Sigmoid colon (tissue), 7 donors: ENCODE data around the gene ASB8. TPM values are rescaled to one million over a fixed set of nuclear protein-coding genes. Genes with fewer than 3 reads are reported as not detected.

ENCODE experiments used
- DNase-seq: peaks from one replicate; pipeline ENCODE4 v3.0.0-alpha.2; 2019
- H3K27ac ChIP-seq, 4 donors: fragments of 200-600 bp; sonication (generic); one replicate each; pipeline ENCODE4 v1.5.1; 2016 to 2019; ENCODE audit warnings: mild to moderate bottlenecking in 1 of 4
- H3K27me3 ChIP-seq, 3 donors: fragments of 200-600 bp; sonication (generic); one replicate each; pipeline ENCODE4 v1.5.1; 2019; ENCODE audit warnings: mild to moderate bottlenecking in 1 of 3
- H3K36me3 ChIP-seq, 4 donors: fragments of 200-600 bp; sonication (generic); one replicate each; pipeline ENCODE4 v1.5.1; 2016 to 2019
- H3K4me1 ChIP-seq, 4 donors: fragments of 200-600 bp; sonication (generic); one replicate each; pipeline ENCODE4 v1.5.1; 2017 to 2019
- H3K4me3 ChIP-seq, 4 donors: fragments of 200-600 bp; sonication (generic); one replicate each; pipeline ENCODE4 v1.5.1; 2017 to 2019; ENCODE audit warnings: mild to moderate bottlenecking in 2 of 4, moderate library complexity in 1 of 4
- H3K9me3 ChIP-seq, 4 donors: fragments of 200-600 bp in 3 of 4; sonication (generic) in 3 of 4; one replicate each; pipeline versions ENCODE4 v1.5.1 to v1.6.1; 2013 to 2019
- EP300 ChIP-seq, 4 donors: sonication (generic); formaldehyde crosslinking; IDR thresholded peaks; one replicate each; pipeline ENCODE4 v1.6.1; 2017; ENCODE audit warnings: antibody characterized with exemption in 4 of 4
- POLR2A ChIP-seq, 2 donors: fragments of 450-650 bp; IDR thresholded peaks; one replicate each; pipeline ENCODE4 v1.6.1; 2016; ENCODE audit warnings: antibody characterized with exemption in 2 of 2, mild to moderate bottlenecking in 2 of 2, moderate library complexity in 2 of 2
- POLR2AphosphoS5 ChIP-seq, 4 donors: sonication (generic); formaldehyde crosslinking; IDR thresholded peaks; one replicate each; pipeline ENCODE4 v1.6.1; 2017; ENCODE audit warnings: antibody characterized with exemption in 4 of 4
- WGBS, 2 donors: extraction: QIAGEN DNeasy Blood & Tissue Kit; methylation state at CpG; one replicate each; pipeline ENCODE4 v1.1.7; 2013; 5-methylcytosine and 5-hydroxymethylcytosine counted together
- intact Hi-C: fragments of 100-400 bp; cut with DNase I; formaldehyde crosslinking; loops from one replicate; pipeline ENCODE4 v1.15.1; 2023
- polyA plus RNA-seq, 3 donors: library from polyadenylated mRNA; stranded (reverse); fragments of 200-250 nt; gene quantifications; one replicate each; pipeline ENCODE4 v1.2.3, GENCODE V29; 2013
- total RNA-seq, 4 donors: library from RNA; depleted of rRNA; stranded (reverse); fragments of >200 nt; gene quantifications; one replicate each; pipeline ENCODE4 v1.1.0, GENCODE V29; 2016
- TF ChIP-seq, protein P1 (sequence below), 4 experiments: fragments of 450-650 bp in 3 of 4; fragments of 200-600 bp in 1 of 4; IDR thresholded peaks; one replicate each; pipeline ENCODE4 v1.5.1; 2016 to 2019; ENCODE audit warnings: antibody characterized with exemption in 4 of 4, mild to moderate bottlenecking in 3 of 4, moderate library complexity in 2 of 4
- donor health status: healthy with polysubstance abuse.
- donor health status: Bipolar disorder and iron deficiency.
- donor health status: healthy.

ASB8 gene
- total and polyA plus RNA-seq, 7 donors: 20.6 to 64.3 (median 35.6) TPM

- Histone ChIP-seq H3K27ac (no peak overlapping the region), H3K4me3 (no peak overlapping the region), H3K27me3 (peaks cover 5 to 29% (median 11%) of the 10 kb centered on the region in 3 donors), H3K4me1 (no peaks in the 10 kb centered on the region), H3K9me3 (no peaks in the 10 kb centered on the region), H3K36me3 (no peaks in the 10 kb centered on the region)
- no peak for DNase-seq
- 62 to 64% methylated on average over 3 of the region's 3 CpGs for WGBS, 2 donors
- intact Hi-C loops: no loop called here
- TF ChIP-seq, protein P1, sequence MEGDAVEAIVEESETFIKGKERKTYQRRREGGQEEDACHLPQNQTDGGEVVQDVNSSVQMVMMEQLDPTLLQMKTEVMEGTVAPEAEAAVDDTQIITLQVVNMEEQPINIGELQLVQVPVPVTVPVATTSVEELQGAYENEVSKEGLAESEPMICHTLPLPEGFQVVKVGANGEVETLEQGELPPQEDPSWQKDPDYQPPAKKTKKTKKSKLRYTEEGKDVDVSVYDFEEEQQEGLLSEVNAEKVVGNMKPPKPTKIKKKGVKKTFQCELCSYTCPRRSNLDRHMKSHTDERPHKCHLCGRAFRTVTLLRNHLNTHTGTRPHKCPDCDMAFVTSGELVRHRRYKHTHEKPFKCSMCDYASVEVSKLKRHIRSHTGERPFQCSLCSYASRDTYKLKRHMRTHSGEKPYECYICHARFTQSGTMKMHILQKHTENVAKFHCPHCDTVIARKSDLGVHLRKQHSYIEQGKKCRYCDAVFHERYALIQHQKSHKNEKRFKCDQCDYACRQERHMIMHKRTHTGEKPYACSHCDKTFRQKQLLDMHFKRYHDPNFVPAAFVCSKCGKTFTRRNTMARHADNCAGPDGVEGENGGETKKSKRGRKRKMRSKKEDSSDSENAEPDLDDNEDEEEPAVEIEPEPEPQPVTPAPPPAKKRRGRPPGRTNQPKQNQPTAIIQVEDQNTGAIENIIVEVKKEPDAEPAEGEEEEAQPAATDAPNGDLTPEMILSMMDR (IDR thresholded peaks at IDR 0.05): no peak
- no peak for TF ChIP-seq EP300 (IDR thresholded peaks at IDR 0.05)
- no peak for TF ChIP-seq POLR2A (IDR thresholded peaks at IDR 0.05)
- TF ChIP-seq POLR2AphosphoS5 (IDR thresholded peaks at IDR 0.05): no peak
These were observed 18.5 kb upstream of the ASB8 start for GRCh38 chr12:48175613-48176416.

DNA sequence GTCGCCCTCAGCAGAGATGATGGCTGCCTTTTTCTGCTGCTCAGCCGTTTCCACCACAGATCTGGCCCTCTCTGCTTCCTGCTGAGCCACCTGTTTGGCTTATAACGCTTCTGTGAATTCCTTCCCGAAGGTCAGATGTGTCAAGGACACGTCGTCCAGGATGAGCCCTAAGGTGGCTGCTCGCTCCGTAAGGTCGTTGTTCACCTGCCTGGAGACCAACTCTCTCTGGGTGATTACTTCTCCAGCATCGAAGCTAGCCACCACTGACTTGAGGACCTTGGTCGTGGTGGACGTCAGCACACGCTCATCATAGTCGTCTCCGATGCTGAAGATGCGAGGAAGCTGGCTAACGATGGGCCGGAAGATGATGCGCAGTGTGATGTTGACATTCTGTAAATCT is 11.7 kb upstream of the ASB8 start:
- no peaks in the 10 kb centered on the region for H3K27me3 ChIP-seq
- DNase-seq: no peak
- intact Hi-C loops: loop anchor here (10.0 kb wide), 1 partner anchor 204 kb away; the partner anchor contains the start of gene TMEM106C
- TF ChIP-seq, protein P1 (IDR thresholded peaks at IDR 0.05): no peak
- TF ChIP-seq EP300 (IDR thresholded peaks at IDR 0.05): no peak
- no peaks in the 10 kb centered on the region for H3K4me1 ChIP-seq
- 89 to 91% methylated on average over 19 of the region's 19 CpGs for WGBS, 2 donors
- no peak overlapping the region for H3K4me3 ChIP-seq
- no peaks in the 10 kb centered on the region for H3K9me3 ChIP-seq
- H3K36me3 ChIP-seq: no peaks in the 10 kb centered on the region
- H3K27ac ChIP-seq: no peak overlapping the region

- Histone ChIP-seq H3K4me3 (no peak overlapping the region), H3K36me3 (no peaks in the 10 kb centered on the region), H3K27me3 (no peaks in the 10 kb centered on the region), H3K9me3 (no peaks in the 10 kb centered on the region), H3K4me1 (no peaks in the 10 kb centered on the region), H3K27ac (no peak overlapping the region)
- no peak for DNase-seq
- TF ChIP-seq, protein P1 (IDR thresholded peaks at IDR 0.05): peak; percentile 54 to 86 (median 74)
- TF ChIP-seq POLR2AphosphoS5 (IDR thresholded peaks at IDR 0.05): no peak
- WGBS, 2 donors: 7 to 23% methylated on average over 2 of the region's 2 CpGs
- intact Hi-C loops: loop anchor here (10.0 kb wide), 1 partner anchor 201 kb away; the partner anchor contains the start of gene TMEM106C
These were observed 8.0 kb upstream of the ASB8 start for GRCh38 chr12:48165089-48165981.

GRCh38 chr12:48164451-48164850 is 7.1 kb upstream of the ASB8 start:
- Histone ChIP-seq H3K27ac (no peak overlapping the region), H3K9me3 (no peaks in the 10 kb centered on the region), H3K4me1 (no peaks in the 10 kb centered on the region), H3K27me3 (no peaks in the 10 kb centered on the region), H3K36me3 (no peaks in the 10 kb centered on the region), H3K4me3 (no peak overlapping the region)
- WGBS, 2 donors: 81 to 89% methylated on average over 2 of the region's 2 CpGs
- intact Hi-C loops: loop anchor here (5.0 to 10.0 kb wide), 2 partner anchors 77 to 200 kb away; partner anchors contain the start of gene TMEM106C
- no peak for TF ChIP-seq POLR2A (IDR thresholded peaks at IDR 0.05)
- TF ChIP-seq POLR2AphosphoS5 (IDR thresholded peaks at IDR 0.05): no peak
- TF ChIP-seq EP300 (IDR thresholded peaks at IDR 0.05): no peak
- TF ChIP-seq, protein P1 (IDR thresholded peaks at IDR 0.05): no peak
- DNase-seq: no peak
